ENCODE data around the gene CCDC33.
A peak's percentile ranks its signal among the peaks of the same experiment; 100 is the strongest.

Gene CCDC33

GRCh38 chr15:74235962-74236361 is at the start of gene CCDC33:
Gene CCDC33, plus strand, starts transcription at chr15:74236326. Its CDS starts 394 bp downstream, at chr15:74236720.
- Histone ChIP-seq H3K4me2 (ENCODE audit: low read length) (no peak within 1 kb of the TSS), H3K36me3 (ENCODE audit: control insufficient read depth, insufficient read depth, low read length) (no peaks in the 10 kb centered on the region), H3K27ac (no peak within 1 kb of the TSS), H2AFZ (peak within 1 kb of the TSS; percentile 50), H3K27me3 (ENCODE audit: control insufficient read depth, insufficient read depth, low read length) (no peaks in the 10 kb centered on the region), H3K4me3 (ENCODE audit: low read depth, low read length) (no peak within 1 kb of the TSS), H3K9ac (no peak within 1 kb of the TSS), H3K79me2 (no peaks in the 10 kb centered on the region), H3K9me3 (ENCODE audit: control insufficient read depth, low read length) (no peaks in the 10 kb centered on the region), H3K4me1 (peaks cover 9% of the 10 kb centered on the region)
- TF ChIP-seq CTCF (IDR thresholded peaks at IDR 0.05) = no peak

- Histone ChIP-seq H3K79me2 (no peaks in the 10 kb centered on the region), H3K4me1 (no peaks in the 10 kb centered on the region), H3K9me3 (ENCODE audit: control insufficient read depth, low read length) (no peaks in the 10 kb centered on the region), H3K27ac (no peak overlapping the region), H2AFZ (no peak overlapping the region), H3K4me3 (ENCODE audit: low read depth, low read length) (no peak overlapping the region), H3K36me3 (ENCODE audit: control insufficient read depth, insufficient read depth, low read length) (no peaks in the 10 kb centered on the region), H3K27me3 (ENCODE audit: control insufficient read depth, insufficient read depth, low read length) (no peaks in the 10 kb centered on the region), H3K4me2 (ENCODE audit: low read length) (no peak overlapping the region), H3K9ac (no peak overlapping the region)
- no peak for TF ChIP-seq CTCF (IDR thresholded peaks at IDR 0.05)
Observed at GRCh38 chr15:74188216-74188615, 47.9 kb upstream of the CCDC33 start.

GRCh38 chr15:74191798-74192197 is 44.3 kb upstream of the CCDC33 start:
- no peaks in the 10 kb centered on the region for H3K79me2 ChIP-seq
- H3K27me3 ChIP-seq (ENCODE audit: control insufficient read depth, insufficient read depth, low read length) = no peaks in the 10 kb centered on the region
- H3K9ac ChIP-seq = no peak overlapping the region
- H2AFZ ChIP-seq = no peak overlapping the region
- H3K9me3 ChIP-seq (ENCODE audit: control insufficient read depth, low read length) = no peaks in the 10 kb centered on the region
- no peak for TF ChIP-seq CTCF (IDR thresholded peaks at IDR 0.05)
- H3K27ac ChIP-seq = no peak overlapping the region
- no peak overlapping the region for H3K4me3 ChIP-seq (ENCODE audit: low read depth, low read length)
- H3K4me2 ChIP-seq (ENCODE audit: low read length) = no peak overlapping the region
- H3K36me3 ChIP-seq (ENCODE audit: control insufficient read depth, insufficient read depth, low read length) = no peaks in the 10 kb centered on the region
- no peaks in the 10 kb centered on the region for H3K4me1 ChIP-seq

- TF ChIP-seq CTCF (IDR thresholded peaks at IDR 0.05) = no peak
- H3K27ac ChIP-seq = no peak overlapping the region
- H3K4me2 ChIP-seq (ENCODE audit: low read length) = no peak overlapping the region
- H3K4me1 ChIP-seq = no peaks in the 10 kb centered on the region
- no peak overlapping the region for H2AFZ ChIP-seq
- no peaks in the 10 kb centered on the region for H3K27me3 ChIP-seq (ENCODE audit: control insufficient read depth, insufficient read depth, low read length)
- no peaks in the 10 kb centered on the region for H3K9me3 ChIP-seq (ENCODE audit: control insufficient read depth, low read length)
- no peak overlapping the region for H3K4me3 ChIP-seq (ENCODE audit: low read depth, low read length)
- H3K36me3 ChIP-seq (ENCODE audit: control insufficient read depth, insufficient read depth, low read length) = no peaks in the 10 kb centered on the region
- no peak overlapping the region for H3K9ac ChIP-seq
- no peaks in the 10 kb centered on the region for H3K79me2 ChIP-seq
Observed at GRCh38 chr15:74192751-74193150, 43.4 kb upstream of the CCDC33 start.

- no peak overlapping the region for H3K4me2 ChIP-seq (ENCODE audit: low read length)
- H3K9me3 ChIP-seq (ENCODE audit: control insufficient read depth, low read length) = no peaks in the 10 kb centered on the region
- H3K9ac ChIP-seq = no peak overlapping the region
- H3K36me3 ChIP-seq (ENCODE audit: control insufficient read depth, insufficient read depth, low read length) = no peaks in the 10 kb centered on the region
- H2AFZ ChIP-seq = no peak overlapping the region
- H3K27me3 ChIP-seq (ENCODE audit: control insufficient read depth, insufficient read depth, low read length) = no peaks in the 10 kb centered on the region
- TF ChIP-seq CTCF (IDR thresholded peaks at IDR 0.05) = no peak
- no peak overlapping the region for H3K4me3 ChIP-seq (ENCODE audit: low read depth, low read length)
- H3K27ac ChIP-seq = no peak overlapping the region
- H3K79me2 ChIP-seq = no peaks in the 10 kb centered on the region
- H3K4me1 ChIP-seq = no peaks in the 10 kb centered on the region
Observed at GRCh38 chr15:74193299-74193718, 42.8 kb upstream of the CCDC33 start.

All from parathyroid adenoma (tissue), 2 donors.